A673 (cell line): ENCODE data around the gene MATN4.

ENCODE experiments used
- CTCF ChIP-seq: fragments of 300-800, 200-600 bp; sonication (generic); conservative IDR thresholded peaks from 2 replicates; pipeline ENCODE4 v1.5.1; 2017; ENCODE audit warnings: low read depth, mild to moderate bottlenecking, antibody characterized with exemption, low read length, moderate library complexity, mixed read lengths
- EZH2 ChIP-seq: fragments of 200-600 bp; sonication (generic); IDR thresholded peaks from 2 replicates; pipeline ENCODE4 v1.6.1; 2017; ENCODE audit warnings: borderline replicate concordance, low read depth, mild to moderate bottlenecking, mixed read lengths, antibody characterized with exemption, low read length; ENCODE audit not compliant: poor library complexity, severe bottlenecking

DNA sequence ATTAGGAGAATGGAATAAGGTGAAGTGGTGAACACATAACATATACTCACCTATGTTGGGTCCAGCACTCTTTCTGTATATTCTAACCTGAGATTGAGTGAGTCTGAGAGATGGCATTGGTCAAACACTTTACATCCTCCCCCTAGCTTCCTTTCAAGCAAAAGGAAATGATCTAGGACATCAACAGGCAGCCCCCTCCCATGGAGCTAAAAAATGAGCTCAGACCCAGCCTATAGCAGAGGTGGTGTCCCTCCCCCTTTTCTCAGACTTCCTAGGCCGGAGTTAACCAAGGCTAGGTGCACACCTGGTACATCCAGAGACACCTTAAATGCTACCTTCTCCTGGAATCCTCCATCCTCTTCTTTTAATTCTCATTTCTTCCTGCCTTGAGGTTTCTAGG is 45.6 kb upstream of the MATN4 start:
- TF ChIP-seq CTCF, result no peak
- no peak for TF ChIP-seq EZH2
